ENCODE data around the gene DCLRE1B.

The DCLRE1B gene

GRCh38 chr1:113904674-113905434 is at the start of gene DCLRE1B, which contains the start of gene AP4B1:
TSS of gene DCLRE1B (plus strand) at chr1:113905326. CDS start at chr1:113905587, 261 bp downstream.
TSS of gene AP4B1 (minus strand) at chr1:113904799. CDS start at chr1:113904717, 82 bp downstream.
- peak; percentile 98 for DNase-seq

- DNase-seq = no peak
These were observed 49.3 kb upstream of the DCLRE1B start for GRCh38 chr1:113855630-113856400.

- DNase-seq = no peak
These were observed 48.7 kb upstream of the DCLRE1B start for GRCh38 chr1:113856401-113856790.

- DNase-seq = no peak
These were observed 47.4 kb upstream of the DCLRE1B start for GRCh38 chr1:113857776-113858175.

GRCh38 chr1:113858418-113858817 is 46.7 kb upstream of the DCLRE1B start:
- no peak for DNase-seq

GRCh38 chr1:113858982-113859381 is 46.1 kb upstream of the DCLRE1B start:
- no peak for DNase-seq

- no peak for DNase-seq
These were observed 45.5 kb upstream of the DCLRE1B start for GRCh38 chr1:113859478-113860175.

GRCh38 chr1:113860891-113861290 is 44.2 kb upstream of the DCLRE1B start:
- no peak for DNase-seq

- DNase-seq = no peak
These were observed 43.5 kb upstream of the DCLRE1B start for GRCh38 chr1:113861641-113862040.

GRCh38 chr1:113868387-113869083 is 36.6 kb upstream of the DCLRE1B start:
- no peak for DNase-seq

GRCh38 chr1:113870778-113871177 is 34.3 kb upstream of the DCLRE1B start:
- peak; percentile 30 for DNase-seq

GRCh38 chr1:113871597-113872113 is 33.5 kb upstream of the DCLRE1B start, which contains the start of gene PTPN22:
TSS of gene PTPN22 (minus strand) at chr1:113871712.
- DNase-seq = peak; percentile 84

GRCh38 chr1:113872219-113872935 is 32.7 kb upstream of the DCLRE1B start:
- no peak for DNase-seq

GRCh38 chr1:113874012-113874879 is 30.9 kb upstream of the DCLRE1B start:
- peak; percentile 23 for DNase-seq

- no peak for DNase-seq
These were observed 29.4 kb upstream of the DCLRE1B start for GRCh38 chr1:113875714-113876113.

- DNase-seq = no peak
These were observed 28.9 kb upstream of the DCLRE1B start for GRCh38 chr1:113876176-113876575.

GRCh38 chr1:113879739-113880038 is 25.4 kb upstream of the DCLRE1B start:
- DNase-seq = no peak

GRCh38 chr1:113881661-113882060 is 23.5 kb upstream of the DCLRE1B start:
- no peak for DNase-seq

- no peak for DNase-seq
These were observed 18.4 kb upstream of the DCLRE1B start for GRCh38 chr1:113886417-113887401.

Measured in CD4-positive, alpha-beta T cell treated with Interleukin-6 for 4 hours (primary cell).